ENCODE results near the gene GEMIN7.

- TF ChIP-seq, protein P1, sequence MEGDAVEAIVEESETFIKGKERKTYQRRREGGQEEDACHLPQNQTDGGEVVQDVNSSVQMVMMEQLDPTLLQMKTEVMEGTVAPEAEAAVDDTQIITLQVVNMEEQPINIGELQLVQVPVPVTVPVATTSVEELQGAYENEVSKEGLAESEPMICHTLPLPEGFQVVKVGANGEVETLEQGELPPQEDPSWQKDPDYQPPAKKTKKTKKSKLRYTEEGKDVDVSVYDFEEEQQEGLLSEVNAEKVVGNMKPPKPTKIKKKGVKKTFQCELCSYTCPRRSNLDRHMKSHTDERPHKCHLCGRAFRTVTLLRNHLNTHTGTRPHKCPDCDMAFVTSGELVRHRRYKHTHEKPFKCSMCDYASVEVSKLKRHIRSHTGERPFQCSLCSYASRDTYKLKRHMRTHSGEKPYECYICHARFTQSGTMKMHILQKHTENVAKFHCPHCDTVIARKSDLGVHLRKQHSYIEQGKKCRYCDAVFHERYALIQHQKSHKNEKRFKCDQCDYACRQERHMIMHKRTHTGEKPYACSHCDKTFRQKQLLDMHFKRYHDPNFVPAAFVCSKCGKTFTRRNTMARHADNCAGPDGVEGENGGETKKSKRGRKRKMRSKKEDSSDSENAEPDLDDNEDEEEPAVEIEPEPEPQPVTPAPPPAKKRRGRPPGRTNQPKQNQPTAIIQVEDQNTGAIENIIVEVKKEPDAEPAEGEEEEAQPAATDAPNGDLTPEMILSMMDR (IDR thresholded peaks at IDR 0.05), result peak in 4 of 6 experiments; percentile 13 to 49 (median 41)
- no peak for TF ChIP-seq POLR2A (IDR thresholded peaks at IDR 0.05)
These were observed 52.0 kb downstream of the GEMIN7 start for GRCh38 chr19:45130888-45131615.
